GM21381 (cell line): Measurements from ENCODE around the gene KMT2C.

ENCODE experiments used
- ATAC-seq: cut with Tn5 transposase; IDR thresholded peaks from one replicate; pipeline ENCODE4 v1.9.1; 2021; ENCODE audit warnings: mild to moderate bottlenecking, moderate library complexity; ENCODE audit not compliant: unreplicated experiment

KMT2C gene

DNA sequence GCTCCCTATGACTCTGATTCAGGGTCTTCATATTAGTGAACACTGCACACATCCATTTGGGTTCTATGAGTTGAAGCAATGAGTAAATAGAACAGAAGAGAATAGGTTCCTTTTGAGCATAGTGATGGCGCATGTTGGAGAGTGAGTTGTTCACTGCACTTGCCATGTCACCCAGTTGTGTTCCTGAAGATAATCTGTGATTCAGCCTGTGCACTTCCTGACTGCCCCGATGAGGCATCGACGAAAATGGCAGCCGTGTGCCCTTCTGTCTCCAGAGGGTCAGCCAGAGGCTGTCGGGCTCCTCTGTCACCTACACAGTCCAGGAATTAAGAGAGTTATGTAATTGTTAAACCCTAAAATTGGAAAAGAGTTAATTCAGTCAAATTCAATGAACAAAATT, 315.6 kb downstream of the KMT2C start:
- no peak for ATAC-seq

DNA sequence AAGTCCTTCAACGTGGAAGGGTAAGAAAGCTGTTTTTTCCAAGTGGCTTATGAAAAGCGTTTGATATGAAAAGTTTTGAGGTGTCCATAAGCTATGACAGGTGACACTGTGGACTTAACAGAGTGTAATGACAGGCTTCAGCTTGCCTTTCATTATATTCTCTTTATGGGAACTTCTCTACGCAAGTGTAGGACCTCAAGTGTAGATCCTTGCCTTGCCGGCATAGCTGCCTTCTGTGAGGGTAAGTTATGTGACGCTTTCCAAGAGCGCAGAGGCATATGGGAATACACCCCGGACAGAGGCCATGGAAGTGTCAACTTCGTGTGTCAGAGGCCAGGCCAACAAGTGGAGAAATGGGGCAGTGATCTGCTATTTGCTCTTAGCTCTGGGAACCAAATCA, 318.4 kb downstream of the KMT2C start:
- ATAC-seq: no peak

GRCh38 chr7:152115021-152115718, 320.6 kb downstream of the KMT2C start:
- ATAC-seq: no peak

DNA sequence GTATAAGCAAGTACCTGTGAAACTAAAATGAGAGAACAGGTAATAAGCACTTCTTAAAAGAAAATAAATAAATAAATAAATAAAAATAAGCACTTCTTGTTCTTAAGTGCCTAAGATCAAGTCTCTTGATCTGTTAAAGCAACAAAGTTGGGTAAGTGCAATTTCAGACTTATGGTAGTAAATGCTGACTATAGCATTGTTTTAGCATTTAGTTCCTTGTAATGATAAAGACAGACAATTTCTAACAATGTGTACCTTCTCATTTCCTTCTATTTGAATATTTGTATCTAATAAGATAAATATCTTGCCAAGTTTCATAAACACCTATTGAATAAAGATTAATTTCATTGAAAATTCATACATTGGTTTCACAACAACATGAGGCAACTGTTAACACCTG, 323.0 kb downstream of the KMT2C start:
- ATAC-seq: no peak

DNA sequence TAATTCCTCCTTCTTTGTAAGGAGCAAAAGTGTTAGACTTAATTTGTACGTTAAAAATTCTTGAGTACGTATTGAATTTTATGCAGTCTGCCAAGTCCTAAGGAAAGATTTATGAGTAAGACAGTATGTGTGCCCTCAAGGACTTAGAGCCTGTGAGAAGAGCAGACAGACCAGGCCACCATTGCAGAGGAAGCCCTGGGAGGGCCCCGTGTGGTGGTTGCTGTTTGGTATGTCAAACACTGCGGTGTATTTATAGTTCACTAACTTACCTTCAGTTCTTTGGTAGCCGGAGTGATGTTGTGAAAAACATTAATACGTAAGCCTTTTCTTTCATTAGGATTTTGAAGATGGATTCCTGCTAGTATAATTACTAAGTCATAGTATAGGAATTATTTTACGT, 327.4 kb downstream of the KMT2C start:
- ATAC-seq: no peak

GRCh38 chr7:152107945-152108344, 327.9 kb downstream of the KMT2C start:
- no peak for ATAC-seq

- ATAC-seq: no peak
Measured at GRCh38 chr7:152106990-152107389, 328.8 kb downstream of the KMT2C start.

- no peak for ATAC-seq
Measured at GRCh38 chr7:152105205-152105604, 330.6 kb downstream of the KMT2C start.

DNA sequence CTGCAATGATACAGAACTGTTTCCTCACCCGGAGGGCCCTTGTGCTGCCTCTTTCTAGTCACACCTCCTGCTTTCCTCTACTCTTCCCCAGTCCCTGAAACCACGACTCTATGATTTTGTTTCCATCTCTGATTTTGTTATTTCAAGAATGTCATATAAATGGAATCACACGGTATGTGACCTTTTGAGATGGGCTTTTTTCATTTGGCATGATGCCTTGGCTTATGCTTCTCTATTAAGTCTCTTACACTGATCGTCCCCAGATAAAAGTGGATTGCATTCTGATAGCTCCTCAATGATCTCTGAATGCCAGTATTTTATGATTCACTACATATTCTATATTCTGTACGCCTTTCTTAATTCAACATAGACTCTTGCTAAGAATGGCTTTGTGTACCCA, 332.1 kb downstream of the KMT2C start:
- ATAC-seq: no peak

- no peak for ATAC-seq
Measured at GRCh38 chr7:152103066-152103465, 332.7 kb downstream of the KMT2C start.

GRCh38 chr7:152097330-152097729, 338.5 kb downstream of the KMT2C start:
- ATAC-seq: no peak

- no peak for ATAC-seq
Measured at GRCh38 chr7:152095771-152096170, 340.0 kb downstream of the KMT2C start.

DNA sequence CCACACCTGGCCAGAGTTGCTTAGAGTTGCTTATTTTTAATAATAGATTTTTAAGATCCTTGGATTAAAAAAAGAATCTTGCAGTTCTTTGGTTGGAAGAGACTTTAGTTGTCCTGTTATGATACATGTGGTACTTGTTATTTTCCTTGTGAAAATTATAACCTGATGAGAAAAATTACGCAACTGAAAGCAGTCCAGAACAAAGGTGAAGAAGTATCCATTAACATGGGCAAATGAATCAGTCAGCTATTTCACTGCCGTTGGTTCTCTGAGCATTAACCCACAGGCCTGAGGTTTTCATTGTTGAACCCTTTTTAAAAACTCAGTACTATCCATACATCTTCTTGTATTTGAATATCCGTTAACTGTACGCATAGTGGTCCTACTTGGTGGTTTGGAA, 342.1 kb downstream of the KMT2C start:
- ATAC-seq: no peak

GRCh38 chr7:152090747-152091146, 345.1 kb downstream of the KMT2C start:
- no peak for ATAC-seq

DNA sequence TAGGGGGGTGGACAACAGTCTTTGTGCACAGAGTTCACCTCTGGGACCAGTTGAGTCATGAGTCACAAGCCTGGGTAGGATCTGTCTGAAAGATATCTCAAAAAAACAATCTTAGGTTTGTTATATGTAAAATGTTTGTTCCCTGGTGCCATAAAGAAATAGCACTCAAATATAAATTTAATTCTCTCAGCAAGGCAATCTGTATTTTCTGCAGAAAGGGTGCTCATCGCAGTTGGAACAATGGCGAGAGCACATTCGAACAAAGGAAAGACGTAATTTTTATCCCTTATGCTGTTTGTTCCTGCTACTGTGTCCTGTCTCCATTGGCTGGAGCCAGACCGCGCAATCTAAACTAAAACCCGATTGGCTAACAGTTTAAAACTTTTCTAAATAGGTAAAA, 346.6 kb downstream of the KMT2C start:
- ATAC-seq: no peak

- no peak for ATAC-seq
Measured at GRCh38 chr7:152086513-152086912, 349.3 kb downstream of the KMT2C start.

GRCh38 chr7:152085131-152085530, 350.7 kb downstream of the KMT2C start:
- ATAC-seq: no peak
